Stimulated activated effector memory CD8-positive, alpha-beta T cell treated with anti-CD3 and anti-CD28 coated beads, Interleukin-12 subunit alpha, Interleukin-12 subunit beta, amount 100 ng/mL, for 72 hours (primary cell): ENCODE measurements around the gene PRKAG3.
A peak's percentile ranks its signal among the peaks of the same experiment; 100 is the strongest.

ENCODE experiments used
- ATAC-seq: fragments of 150-1000 bp; cut with Tn5 transposase; 2 replicates; pipeline ENCODE4 v1.10.0; 2021
- DNase-seq, 2 donors: peaks; one replicate each; pipeline ENCODE4 v3.0.0; 2021 to 2022; ENCODE audit warnings: low spot score in 2 of 2
- H3K27ac Mint-ChIP-seq: one replicate; pipeline ENCODE4 v1.8.0; 2022; ENCODE audit warnings: mild to moderate bottlenecking, mixed read lengths
- H3K36me3 Mint-ChIP-seq: one replicate; pipeline ENCODE4 v1.8.0; 2022; ENCODE audit warnings: mild to moderate bottlenecking, mixed read lengths
- H3K4me1 Mint-ChIP-seq: one replicate; pipeline ENCODE4 v1.8.0; 2022; ENCODE audit warnings: mixed read lengths
- H3K4me3 Mint-ChIP-seq: one replicate; pipeline ENCODE4 v1.8.0; 2022; ENCODE audit warnings: mild to moderate bottlenecking, mixed read lengths
- H3K9me3 Mint-ChIP-seq: one replicate; pipeline ENCODE4 v1.8.0; 2022; ENCODE audit warnings: mixed read lengths

PRKAG3 gene

DNA sequence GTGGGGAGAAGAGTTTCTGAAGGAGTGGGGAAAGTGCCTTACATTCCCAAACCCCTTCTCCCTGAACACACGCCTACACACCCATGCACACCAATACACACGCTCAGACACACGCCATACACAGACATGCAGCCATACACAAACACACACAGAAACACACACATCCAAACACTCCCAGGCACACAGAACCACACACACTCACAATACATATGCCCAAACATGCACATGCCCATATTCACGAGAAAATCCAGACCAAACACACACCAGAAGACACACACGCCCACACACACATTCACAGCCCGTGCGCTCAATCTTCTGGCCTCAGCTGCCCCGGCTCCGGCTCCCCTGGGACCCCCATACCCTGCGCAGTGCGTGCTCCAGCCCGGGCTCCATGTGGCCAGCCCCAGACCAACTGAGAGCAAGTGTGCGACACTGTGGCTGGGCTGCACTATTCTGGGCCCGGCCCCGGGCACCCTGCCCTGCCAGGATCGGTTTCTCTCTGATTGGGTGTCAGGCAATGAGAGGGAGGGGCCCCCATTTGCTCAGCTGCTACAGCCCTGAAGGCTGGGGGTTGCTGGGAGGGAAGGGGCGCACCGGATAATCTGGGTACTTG is at the start of gene PRKAG3:
TSS of gene PRKAG3 (minus strand) at position 426 of the 613 bp plus-strand sequence.
- Mint-ChIP-seq H3K36me3 (no peaks in the 10 kb centered on the region), H3K9me3 (no peaks in the 10 kb centered on the region), H3K4me1 (no peaks in the 10 kb centered on the region), H3K27ac (no peak within 1 kb of the TSS), H3K4me3 (no peak within 1 kb of the TSS)
- no peak for ATAC-seq
- no peak for DNase-seq

DNA sequence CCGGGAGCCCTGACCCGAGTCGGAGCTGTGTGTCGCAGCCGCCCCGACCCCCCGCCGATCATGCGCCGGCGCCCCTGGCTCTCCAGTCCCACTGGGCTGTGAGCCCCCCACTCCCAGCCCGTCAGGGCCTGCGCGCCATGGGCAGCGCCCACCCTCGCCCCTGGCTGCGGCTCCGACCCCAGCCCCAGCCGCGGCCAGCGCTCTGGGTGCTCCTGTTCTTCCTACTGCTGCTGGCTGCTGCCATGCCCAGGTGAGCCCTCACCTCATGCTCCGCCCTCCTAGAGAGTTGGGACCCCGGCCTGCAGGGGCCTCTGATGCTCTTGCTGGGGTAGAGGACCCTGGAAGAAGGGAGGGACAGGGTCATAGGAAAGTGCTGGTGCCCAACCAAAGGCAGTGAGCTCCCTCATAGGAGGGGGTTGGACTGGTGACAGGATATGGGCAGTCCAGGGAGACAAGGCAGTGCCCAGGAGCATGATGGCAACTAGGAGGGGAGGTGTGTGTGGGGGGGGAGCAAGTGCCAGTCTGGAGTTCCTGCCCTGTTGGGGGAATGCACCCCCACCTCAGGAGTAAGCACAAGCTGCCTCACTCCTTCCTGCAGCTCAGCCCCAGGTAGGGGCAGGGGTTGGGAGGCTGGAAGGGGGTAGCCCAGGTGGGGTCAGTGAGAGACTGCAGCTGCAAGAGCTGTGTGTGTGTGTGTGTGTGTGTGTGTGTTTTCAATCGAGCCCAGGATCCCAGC is 49.4 kb upstream of the PRKAG3 start:
- no peak for ATAC-seq
- H3K27ac Mint-ChIP-seq: no peak overlapping the region
- H3K4me1 Mint-ChIP-seq: peaks cover 68% of the 10 kb centered on the region
- H3K36me3 Mint-ChIP-seq: peaks cover 24% of the 10 kb centered on the region
- H3K9me3 Mint-ChIP-seq: no peaks in the 10 kb centered on the region
- DNase-seq: no peak
- peak overlapping the region; percentile 82 for H3K4me3 Mint-ChIP-seq

- H3K36me3 Mint-ChIP-seq: peaks cover 24% of the 10 kb centered on the region
- H3K4me3 Mint-ChIP-seq: peak within 1 kb of the TSS; percentile 82
- H3K9me3 Mint-ChIP-seq: no peaks in the 10 kb centered on the region
- DNase-seq: peak; percentile 56 to 59
- H3K27ac Mint-ChIP-seq: peak within 1 kb of the TSS; percentile 61
- peak; percentile 77 for ATAC-seq
- peaks cover 61% of the 10 kb centered on the region for H3K4me1 Mint-ChIP-seq
These were observed 48.7 kb upstream of the PRKAG3 start, which contains the start of gene WNT10A for GRCh38 chr2:218880102-218880858. WNT10A (plus strand) TSS chr2:218880852; CDS start chr2:218880996, 144 bp downstream.

- peak overlapping the region; percentile 82 for H3K4me3 Mint-ChIP-seq
- DNase-seq (no peak), ATAC-seq (no peak)
- peak overlapping the region; percentile 61 for H3K27ac Mint-ChIP-seq
- no peaks in the 10 kb centered on the region for H3K9me3 Mint-ChIP-seq
- H3K36me3 Mint-ChIP-seq: peaks cover 24% of the 10 kb centered on the region
- H3K4me1 Mint-ChIP-seq: peaks cover 55% of the 10 kb centered on the region
These were observed 48.1 kb upstream of the PRKAG3 start for GRCh38 chr2:218879776-218880101.

DNA sequence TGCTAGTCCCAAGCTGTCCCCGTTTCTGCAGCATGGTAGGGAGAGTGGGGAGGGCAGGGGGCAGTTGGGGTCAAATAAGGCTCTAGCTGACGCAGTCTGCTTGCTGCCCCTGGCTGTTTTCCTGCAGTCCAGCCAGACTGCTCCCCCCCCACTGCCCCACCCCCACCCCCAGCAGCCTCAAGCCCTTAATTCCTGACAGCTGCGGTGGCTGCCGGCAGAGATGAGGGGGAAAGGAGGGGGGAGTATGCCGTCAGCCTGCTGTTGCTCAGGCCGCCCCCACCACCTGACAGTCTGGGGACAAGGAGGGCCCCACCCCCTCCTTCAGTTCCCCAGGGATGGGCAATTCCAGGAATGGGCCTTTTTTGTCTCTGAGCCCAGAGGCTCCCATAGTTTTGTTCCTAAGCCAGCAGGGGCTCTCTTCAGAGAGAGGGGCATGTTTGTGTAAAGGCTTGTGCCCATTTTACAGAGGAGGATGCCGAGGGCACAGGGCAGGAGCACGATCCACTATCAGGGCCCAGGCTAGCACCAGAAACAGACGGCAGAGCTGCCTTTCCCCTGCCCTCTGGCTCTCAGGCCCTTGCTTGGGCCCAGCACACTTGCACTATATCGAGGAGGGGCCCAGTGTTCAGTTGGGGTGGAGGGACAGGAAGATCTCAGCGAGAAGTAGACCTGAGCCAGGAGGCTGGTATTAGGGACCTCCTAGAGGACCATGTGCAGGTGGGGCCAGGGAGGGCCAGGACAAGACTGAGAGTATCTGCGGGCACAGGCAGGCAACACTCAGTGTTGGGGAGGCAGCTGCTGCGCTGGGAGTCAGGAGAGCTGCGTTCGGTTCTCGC is 47.5 kb upstream of the PRKAG3 start:
- Mint-ChIP-seq H3K9me3 (no peaks in the 10 kb centered on the region), H3K36me3 (peaks cover 19% of the 10 kb centered on the region), H3K4me1 (peaks cover 49% of the 10 kb centered on the region), H3K4me3 (peak overlapping the region; percentile 82), H3K27ac (no peak overlapping the region)
- ATAC-seq: no peak
- no peak for DNase-seq

DNA sequence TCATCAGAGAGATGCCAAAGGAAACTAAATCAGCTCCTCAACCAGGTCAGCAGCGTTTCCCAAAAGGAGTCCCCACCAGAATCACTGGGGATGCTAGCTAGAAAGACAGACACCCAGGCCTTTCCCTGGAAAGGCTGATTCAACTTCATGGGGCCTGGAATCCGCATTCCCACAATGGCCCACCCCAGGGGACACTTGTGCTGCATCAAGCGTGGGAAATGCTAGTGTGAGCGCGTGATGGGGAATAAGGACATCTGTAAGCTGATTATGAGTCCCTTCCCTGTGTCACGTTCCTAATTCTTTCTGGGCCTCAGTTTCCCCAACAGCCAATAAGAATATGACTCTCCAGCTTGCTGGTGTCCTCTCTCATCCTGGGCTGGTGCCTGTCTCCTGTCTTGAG is 46.9 kb upstream of the PRKAG3 start:
- H3K4me3 Mint-ChIP-seq: no peak overlapping the region
- DNase-seq: no peak
- no peak for ATAC-seq
- H3K4me1 Mint-ChIP-seq: peaks cover 49% of the 10 kb centered on the region
- peaks cover 18% of the 10 kb centered on the region for H3K36me3 Mint-ChIP-seq
- H3K27ac Mint-ChIP-seq: no peak overlapping the region
- H3K9me3 Mint-ChIP-seq: no peaks in the 10 kb centered on the region

GRCh38 chr2:218877891-218878290 is 46.3 kb upstream of the PRKAG3 start:
- Mint-ChIP-seq H3K9me3 (no peaks in the 10 kb centered on the region), H3K27ac (no peak overlapping the region), H3K4me1 (peaks cover 49% of the 10 kb centered on the region), H3K4me3 (no peak overlapping the region), H3K36me3 (peaks cover 14% of the 10 kb centered on the region)
- no peak for DNase-seq
- ATAC-seq: no peak

DNA sequence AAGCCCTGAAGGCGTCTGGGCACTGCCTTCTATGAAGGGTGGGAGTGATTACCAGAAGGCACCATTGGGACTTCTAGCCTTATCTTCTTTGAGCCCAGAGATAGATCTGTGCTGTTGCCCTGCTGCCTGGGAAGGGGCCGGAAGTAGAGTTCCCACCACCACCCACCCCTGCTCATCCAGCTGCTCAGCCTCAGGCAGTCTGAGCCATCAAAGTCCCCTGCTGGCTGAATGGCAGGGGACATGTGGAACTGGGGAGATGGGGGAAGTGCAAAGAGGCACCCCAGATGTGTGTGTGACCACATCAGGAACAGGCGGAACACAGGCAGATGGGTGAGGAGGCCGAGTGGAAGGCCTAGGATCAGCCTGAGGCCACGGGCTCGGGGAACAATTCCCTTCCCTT is 45.7 kb upstream of the PRKAG3 start:
- DNase-seq (no peak), ATAC-seq (no peak)
- peaks cover 8% of the 10 kb centered on the region for H3K36me3 Mint-ChIP-seq
- H3K27ac Mint-ChIP-seq: no peak overlapping the region
- no peak overlapping the region for H3K4me3 Mint-ChIP-seq
- no peaks in the 10 kb centered on the region for H3K9me3 Mint-ChIP-seq
- H3K4me1 Mint-ChIP-seq: peaks cover 49% of the 10 kb centered on the region

DNA sequence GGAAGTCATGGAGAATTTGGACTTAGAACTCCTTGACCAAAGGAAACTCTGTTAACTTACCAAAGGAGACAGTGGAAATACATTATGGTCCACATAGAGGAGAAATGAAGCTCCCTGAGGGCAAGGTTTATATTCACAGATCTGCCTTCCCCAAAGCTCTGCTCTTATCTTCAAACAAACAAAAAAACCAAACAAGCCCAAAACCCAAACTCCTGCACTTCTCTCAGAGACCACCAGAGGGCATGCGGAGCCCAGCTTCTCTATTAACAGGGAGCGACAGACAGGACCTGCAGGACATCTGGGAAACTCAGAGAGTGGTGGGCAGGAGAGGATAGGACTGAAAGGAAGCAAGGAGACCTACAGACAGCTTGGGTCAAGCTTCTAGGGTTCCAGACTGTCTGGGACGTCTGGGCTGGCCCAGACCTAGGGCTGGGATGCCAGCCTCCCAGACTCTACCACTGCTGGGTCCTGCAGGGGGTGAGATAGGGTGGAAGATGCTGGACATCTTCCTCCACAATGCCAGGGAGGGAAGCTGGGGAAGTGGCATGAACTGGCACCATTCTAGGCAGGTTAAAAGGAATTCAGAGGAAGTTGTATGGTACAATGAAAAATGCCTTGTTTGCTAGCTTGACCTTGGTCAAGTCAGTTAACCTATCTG is 45.1 kb upstream of the PRKAG3 start:
- peak; percentile 1 for ATAC-seq
- peak; percentile 61 to 88 for DNase-seq
- no peak overlapping the region for H3K27ac Mint-ChIP-seq
- H3K4me3 Mint-ChIP-seq: no peak overlapping the region
- peaks cover 6% of the 10 kb centered on the region for H3K36me3 Mint-ChIP-seq
- H3K4me1 Mint-ChIP-seq: peaks cover 51% of the 10 kb centered on the region
- H3K9me3 Mint-ChIP-seq: no peaks in the 10 kb centered on the region

- H3K9me3 Mint-ChIP-seq: no peaks in the 10 kb centered on the region
These were observed 44.2 kb upstream of the PRKAG3 start for GRCh38 chr2:218875692-218876246.

GRCh38 chr2:218873359-218874194 is 42.0 kb upstream of the PRKAG3 start:
- DNase-seq (no peak), ATAC-seq (peak; percentile 39)
- Mint-ChIP-seq H3K36me3 (no peaks in the 10 kb centered on the region), H3K4me1 (peaks cover 31% of the 10 kb centered on the region), H3K9me3 (no peaks in the 10 kb centered on the region), H3K27ac (no peak overlapping the region), H3K4me3 (peak overlapping the region; percentile 67)

More at GRCh38 chr2:218875692-218876246, 44.2 kb upstream of the PRKAG3 start:
- no peak overlapping the region for H3K4me3 Mint-ChIP-seq
- peaks cover 46% of the 10 kb centered on the region for H3K4me1 Mint-ChIP-seq
- ATAC-seq (no peak), DNase-seq (no peak)
- H3K27ac Mint-ChIP-seq: no peak overlapping the region
- peaks cover 6% of the 10 kb centered on the region for H3K36me3 Mint-ChIP-seq

DNA sequence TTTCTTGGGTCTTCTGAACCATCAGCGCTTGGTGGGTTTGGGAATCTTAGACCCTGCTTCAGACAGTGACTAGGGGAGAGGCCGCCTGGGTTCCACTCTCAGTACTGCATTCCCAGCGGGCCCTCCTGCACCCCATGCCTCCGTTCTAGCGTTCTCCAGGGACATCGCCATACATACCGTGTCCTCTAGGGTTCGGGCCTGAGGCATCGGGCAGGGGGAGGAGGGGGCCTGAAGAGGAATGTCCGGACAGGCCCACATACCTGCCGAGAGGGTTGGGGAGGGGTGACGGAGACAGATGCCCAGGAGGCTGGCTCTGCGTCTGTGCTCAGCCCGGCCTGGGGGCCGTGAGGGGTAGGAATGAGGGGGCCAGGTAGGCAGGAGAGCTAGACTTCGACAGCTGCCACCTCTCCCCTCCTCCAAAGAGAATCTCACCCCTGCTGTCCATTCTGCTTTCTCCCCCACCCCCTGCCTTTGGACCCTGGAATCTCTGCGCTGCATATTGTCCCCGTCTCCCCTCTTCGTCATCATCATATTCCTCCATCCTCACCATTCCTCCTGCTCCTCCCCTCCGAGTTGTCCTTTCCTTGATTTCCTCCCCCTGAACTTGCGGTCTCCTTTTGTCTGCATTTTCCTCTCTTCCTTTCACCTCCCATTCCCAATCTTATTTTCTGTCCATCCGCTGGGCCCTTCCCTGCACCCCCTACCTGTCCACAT is 41.2 kb upstream of the PRKAG3 start:
- no peak for ATAC-seq
- Mint-ChIP-seq H3K27ac (no peak overlapping the region), H3K4me3 (peak overlapping the region; percentile 67), H3K36me3 (no peaks in the 10 kb centered on the region), H3K9me3 (no peaks in the 10 kb centered on the region), H3K4me1 (peaks cover 31% of the 10 kb centered on the region)
- no peak for DNase-seq
